Hematopoietic multipotent progenitor cell treated with erythropoietin and hydrocortisone succinate and interleukin-3 and kit ligand, for 8 days (in vitro differentiated cells): Measurements from ENCODE around the gene LTBP1.

Experiments used
- DNase-seq: peaks from one replicate; pipeline ENCODE4 v3.0.0-alpha.2; 2015

Gene LTBP1

DNA sequence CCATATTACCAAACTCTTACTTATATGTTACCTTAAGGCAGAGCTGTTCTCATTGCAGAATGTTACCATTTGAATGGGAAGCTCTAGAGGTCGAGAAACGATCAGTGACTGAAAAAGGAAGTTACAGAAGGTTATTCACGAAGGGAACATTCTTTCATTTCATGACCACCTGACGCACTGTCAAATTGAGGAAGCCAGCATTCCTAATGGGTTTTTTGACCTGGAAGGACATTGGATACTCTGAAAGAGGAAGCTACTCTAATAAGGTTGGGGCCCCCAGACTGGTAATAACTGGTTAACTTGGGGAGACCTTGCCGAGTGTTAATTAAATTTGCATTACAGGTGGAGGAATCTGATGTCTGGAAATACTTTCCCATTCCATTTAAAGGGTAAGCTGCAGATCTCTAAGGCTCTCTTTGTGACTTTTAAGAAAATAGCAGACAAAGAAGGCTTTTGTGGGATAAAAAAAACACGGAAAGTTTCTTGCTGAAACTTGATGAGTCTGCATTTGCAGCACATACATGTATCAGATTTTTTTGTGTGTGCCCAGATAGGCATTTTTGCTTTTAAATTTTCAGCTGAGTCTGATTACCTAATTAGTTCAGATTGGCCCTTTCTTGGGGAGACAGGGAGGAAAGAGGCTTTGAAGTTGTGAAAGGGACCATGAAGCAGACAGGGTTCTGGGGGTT is 137.1 kb downstream of the LTBP1 start:
- DNase-seq: no peak

DNA sequence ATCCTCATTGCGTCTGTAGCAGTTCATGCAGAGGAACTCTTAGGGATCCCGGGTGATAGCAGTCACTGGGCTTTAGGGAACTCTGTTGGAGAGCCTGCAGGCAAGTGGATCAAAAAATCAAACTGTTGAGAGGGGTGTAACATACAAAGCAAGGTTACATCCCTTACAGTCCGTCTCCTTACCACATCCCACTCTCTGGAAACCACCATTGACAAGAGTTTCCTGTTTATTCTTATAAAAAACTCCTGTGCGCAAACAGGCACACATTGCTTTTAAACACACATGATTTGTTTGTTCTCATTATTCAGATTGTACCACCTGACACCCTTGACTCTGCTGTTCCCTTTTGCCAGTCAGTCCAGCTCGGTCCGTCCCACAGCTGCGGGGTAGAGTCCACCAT is 137.7 kb downstream of the LTBP1 start:
- DNase-seq: no peak

GRCh38 chr2:33085646-33086045 is 138.9 kb downstream of the LTBP1 start:
- DNase-seq: peak; percentile 37

- no peak for DNase-seq
These were observed 139.8 kb downstream of the LTBP1 start for GRCh38 chr2:33086400-33087015.

- DNase-seq: no peak
These were observed 143.9 kb downstream of the LTBP1 start for GRCh38 chr2:33090553-33091134.

GRCh38 chr2:33091541-33092123 is 144.9 kb downstream of the LTBP1 start:
- no peak for DNase-seq

- DNase-seq: no peak
These were observed 146.7 kb downstream of the LTBP1 start for GRCh38 chr2:33093283-33093993.

- no peak for DNase-seq
These were observed 147.6 kb downstream of the LTBP1 start for GRCh38 chr2:33094303-33094702.

DNA sequence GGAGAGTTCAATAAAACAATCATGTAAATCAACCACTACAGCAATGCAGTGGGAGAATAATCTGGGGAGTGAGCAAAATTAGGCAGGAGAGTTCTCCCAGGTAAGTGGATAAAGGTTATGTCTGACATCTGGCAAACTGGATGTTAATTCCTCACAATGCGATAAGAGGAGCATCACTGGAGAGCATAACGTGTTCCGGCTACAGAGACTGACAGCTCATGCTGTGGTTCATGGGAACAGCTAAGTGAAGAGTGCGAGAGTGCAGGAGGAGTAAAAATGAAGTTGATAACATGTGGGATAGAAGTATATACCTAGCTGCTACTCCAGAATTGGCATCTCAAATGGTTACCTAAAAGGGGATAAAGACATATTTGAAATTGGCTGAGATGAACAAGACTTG is 153.2 kb downstream of the LTBP1 start:
- no peak for DNase-seq

GRCh38 chr2:33100921-33101320 is 154.2 kb downstream of the LTBP1 start:
- DNase-seq: no peak

DNA sequence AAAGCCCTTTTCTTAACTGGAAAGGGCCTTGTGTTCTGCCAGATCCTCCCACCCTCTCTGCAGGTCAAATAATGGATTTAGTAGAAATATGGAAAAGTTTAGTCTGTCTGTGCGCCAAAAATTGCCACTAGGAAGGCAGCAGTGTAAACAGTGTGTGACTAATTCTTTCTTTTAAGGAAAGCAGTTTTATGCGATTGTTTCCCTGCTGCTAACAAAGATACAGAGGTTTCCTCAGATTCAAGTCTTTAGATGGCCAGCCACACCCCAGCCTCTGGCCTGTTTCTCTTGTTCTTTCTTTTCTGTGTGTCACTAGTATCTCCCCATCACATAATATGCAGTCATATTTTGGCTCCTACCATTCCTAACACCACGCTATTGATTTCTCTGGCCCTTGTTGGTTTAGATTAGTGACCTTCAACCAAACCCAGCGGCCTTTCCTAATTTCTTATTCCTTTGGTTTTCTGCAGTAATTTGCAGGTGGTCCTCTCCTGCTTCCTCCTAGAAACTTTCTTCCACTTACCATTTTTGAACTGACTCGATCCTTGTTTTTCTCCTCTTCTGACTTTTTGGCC is 157.4 kb downstream of the LTBP1 start:
- DNase-seq: no peak

DNA sequence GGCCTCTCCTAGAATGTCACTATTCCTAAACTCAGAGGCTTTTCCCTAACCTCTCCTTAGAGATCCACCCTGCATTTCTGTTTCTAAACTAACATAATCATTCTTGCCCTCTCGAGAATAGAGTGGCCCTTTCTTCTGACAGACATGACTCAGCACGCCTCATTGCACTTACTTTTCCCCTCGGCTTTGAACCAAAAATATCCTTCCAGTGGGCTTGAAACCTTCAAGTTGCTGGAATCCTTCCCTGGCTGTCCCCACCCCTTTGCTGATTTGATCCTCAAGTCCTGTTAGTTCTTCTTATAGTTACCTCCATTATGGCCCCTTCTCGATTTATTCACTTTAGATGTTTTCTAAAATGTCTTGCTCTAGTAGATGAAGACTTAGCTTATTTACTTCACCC is 158.0 kb downstream of the LTBP1 start:
- DNase-seq: no peak

DNA sequence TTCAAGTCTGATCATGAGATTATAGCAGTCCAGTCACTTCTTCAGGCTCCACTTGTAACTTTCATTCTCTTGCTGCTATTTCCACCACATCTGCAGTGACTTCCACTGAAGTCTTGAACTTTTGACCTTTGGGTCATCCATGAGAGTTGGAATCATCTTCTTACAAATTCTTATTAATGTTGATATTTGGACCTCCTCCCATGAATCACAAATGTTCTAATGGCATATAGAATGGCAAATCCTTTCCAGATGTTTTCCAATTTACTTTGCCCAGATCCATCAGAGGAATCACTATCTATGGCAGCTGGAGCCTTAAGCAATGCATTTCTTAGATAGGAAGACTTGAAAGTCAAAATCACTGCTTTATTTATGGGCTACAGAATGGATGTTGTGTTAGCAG is 159.4 kb downstream of the LTBP1 start:
- DNase-seq: no peak

DNA sequence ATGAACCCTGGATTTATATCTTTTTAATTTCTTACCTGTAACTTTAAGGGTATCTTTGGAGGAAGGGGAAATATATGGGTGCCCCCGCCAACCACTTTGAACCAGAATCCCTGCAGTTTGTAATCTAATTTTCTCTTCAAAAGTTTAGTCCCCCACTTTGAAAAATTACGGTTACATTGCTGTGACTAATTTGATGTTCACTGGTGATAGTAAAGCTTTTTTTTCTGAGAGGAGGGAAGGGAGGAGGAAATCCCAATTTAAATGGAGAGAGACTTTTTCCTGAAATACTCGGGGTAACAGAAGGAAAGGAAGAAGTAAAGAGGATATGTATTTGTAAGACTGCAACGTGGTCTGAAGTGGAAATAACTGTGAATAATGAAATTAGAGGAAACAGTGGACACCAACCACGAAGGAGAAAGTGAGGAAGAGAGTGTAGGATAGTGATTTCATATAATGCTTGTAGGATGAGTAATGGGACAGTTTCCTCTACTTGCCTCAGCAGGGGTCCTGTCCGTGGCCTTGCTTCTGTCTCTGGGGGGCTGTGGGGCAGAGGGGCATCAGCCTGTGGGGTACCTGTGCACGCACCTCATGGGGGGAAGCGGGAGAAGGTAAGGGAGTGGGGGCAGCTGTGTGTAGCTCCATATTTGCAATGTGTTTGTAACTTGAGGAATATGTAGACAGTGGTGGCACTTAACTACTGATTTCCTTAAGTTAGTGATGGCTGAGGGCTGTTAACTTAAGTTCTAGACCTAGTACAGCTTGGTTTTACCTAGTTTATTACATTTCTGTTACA is 161.1 kb downstream of the LTBP1 start:
- DNase-seq: no peak

DNA sequence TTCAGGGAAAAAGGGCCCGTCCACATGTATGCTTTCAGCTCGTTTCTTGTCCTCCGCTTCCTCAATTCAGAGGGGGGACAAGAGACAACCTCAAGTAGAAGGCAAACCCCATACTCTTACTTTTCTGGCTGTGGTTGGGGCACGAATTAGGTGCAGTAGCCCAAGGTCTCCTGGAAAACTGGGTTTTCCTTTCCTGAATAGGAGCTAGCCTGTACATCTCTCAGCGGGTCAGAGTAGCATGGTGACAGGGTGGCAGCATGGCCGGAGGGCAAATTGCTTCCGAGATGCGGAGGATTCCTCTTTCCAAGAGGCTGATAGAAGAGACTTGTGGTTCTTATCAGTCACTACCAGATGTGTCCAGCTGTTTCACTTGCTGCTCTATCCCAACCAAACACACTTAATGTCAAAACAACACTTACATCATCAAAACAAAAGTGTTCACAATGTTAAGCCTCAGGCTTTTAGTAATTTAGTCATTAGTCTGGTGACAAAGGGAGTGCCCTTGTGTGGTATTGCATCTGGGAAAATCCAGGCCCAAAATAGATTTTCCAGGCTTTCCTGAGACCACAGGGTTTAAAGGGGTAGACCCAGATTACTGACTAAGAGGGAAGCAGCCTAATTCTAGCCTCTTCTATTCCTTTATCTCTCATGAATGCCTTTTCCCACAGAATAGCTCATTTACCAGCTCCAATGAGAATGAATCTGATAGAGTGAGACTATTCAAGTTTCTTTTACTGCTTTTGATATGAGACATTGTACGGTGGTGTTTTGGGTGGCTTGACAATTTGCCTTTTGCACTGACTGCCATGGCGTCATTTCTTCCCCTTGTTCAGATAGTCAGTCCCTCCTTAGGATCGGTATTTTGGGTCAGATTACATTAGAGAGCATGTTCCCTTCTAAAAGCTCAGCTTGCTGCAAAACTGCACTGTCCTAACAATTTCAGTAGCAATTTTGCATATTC is 162.0 kb downstream of the LTBP1 start:
- peak; percentile 91 for DNase-seq

DNA sequence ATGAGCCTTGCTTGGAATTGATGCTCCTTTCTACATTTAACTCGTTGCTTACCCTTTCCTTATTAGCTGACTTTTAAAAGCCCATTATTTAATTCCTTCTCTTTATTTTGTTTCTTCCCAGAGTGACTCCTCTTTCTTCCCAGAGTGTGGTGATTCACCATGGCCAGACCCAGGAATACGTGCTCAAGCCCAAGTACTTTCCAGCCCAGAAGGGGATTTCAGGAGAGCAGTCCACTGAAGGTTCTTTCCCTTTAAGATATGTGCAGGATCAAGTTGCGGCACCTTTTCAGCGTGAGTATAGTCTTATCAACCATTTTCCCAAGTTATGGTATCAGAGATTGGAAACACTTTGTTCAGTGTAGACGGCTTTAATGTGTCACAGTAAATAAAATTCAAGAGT is 163.7 kb downstream of the LTBP1 start:
- no peak for DNase-seq

DNA sequence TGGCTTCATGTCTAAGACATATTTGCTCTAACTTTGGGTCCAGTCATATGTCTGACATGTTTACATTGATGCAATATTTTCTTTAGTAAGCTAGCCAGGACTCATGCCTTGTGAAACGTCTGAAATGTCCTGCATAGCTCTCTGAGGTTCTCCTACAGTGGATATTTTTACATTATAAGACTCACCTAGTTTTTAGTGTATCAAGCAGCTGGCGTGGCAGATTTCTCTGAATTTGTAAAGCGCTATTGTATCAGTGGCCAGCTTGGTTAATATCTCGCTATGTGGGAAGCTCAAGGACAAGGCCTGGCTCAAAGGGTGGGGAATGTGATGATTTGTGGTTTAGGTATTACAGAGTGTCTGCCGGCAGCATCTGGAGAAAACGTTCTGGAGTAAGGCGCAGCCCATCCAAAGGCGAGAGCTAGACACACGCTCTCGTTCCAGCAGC is 164.3 kb downstream of the LTBP1 start:
- DNase-seq: peak; percentile 13

DNA sequence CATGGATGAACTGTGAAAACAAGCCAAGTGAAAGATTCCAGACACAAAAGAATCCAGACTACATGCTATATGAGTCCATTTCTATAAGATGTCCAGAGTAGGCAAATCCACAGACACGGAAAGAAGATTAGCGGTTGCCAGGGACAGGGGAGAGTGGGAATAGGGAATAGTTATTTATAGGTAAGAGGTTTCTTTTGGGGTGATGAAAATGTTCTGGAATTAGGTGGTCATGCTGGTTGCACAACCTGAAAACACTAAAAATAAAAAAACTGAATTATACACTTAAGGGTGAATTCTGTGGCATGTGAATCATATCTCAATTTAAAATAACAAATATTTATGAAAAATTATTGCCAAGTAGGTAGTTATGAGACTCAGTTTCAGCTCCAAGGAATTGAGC is 168.4 kb downstream of the LTBP1 start:
- no peak for DNase-seq

GRCh38 chr2:33115728-33116127 is 169.0 kb downstream of the LTBP1 start:
- DNase-seq: no peak

- no peak for DNase-seq
These were observed 170.0 kb downstream of the LTBP1 start for GRCh38 chr2:33116799-33117198.

- DNase-seq: peak; percentile 94
These were observed 171.9 kb downstream of the LTBP1 start for GRCh38 chr2:33118651-33119050.
